Nephron (organoid): ENCODE results near the gene LAT.

Experiments used
- H3K27ac Mint-ChIP-seq, 3 experiments: 2 replicates each; pipeline ENCODE4 v1.8.0; 2020; ENCODE audit warnings: mixed read lengths in 3 of 3, mild to moderate bottlenecking in 2 of 3, moderate library complexity in 1 of 3
- H3K27me3 Mint-ChIP-seq: 2 replicates; pipeline ENCODE4 v1.8.0; 2021; ENCODE audit warnings: low read depth, mild to moderate bottlenecking, moderate library complexity, mixed read lengths
- H3K36me3 Mint-ChIP-seq: 2 replicates; pipeline ENCODE4 v1.8.0; 2020; ENCODE audit warnings: low read depth, mixed read lengths
- H3K4me1 Mint-ChIP-seq: 2 replicates; pipeline ENCODE4 v1.8.0; 2020; ENCODE audit warnings: mixed read lengths
- H3K4me3 Mint-ChIP-seq, 3 experiments: 2 replicates each; pipeline ENCODE4 v1.8.0; 2020; ENCODE audit warnings: mild to moderate bottlenecking in 3 of 3, mixed read lengths in 3 of 3, moderate library complexity in 2 of 3
- H3K9me3 Mint-ChIP-seq: 2 replicates; pipeline ENCODE4 v1.8.0; 2020; ENCODE audit warnings: mixed read lengths
- TF ChIP-seq, protein P1 (sequence below), 3 experiments: fragments of 200-600 bp; sonication (generic); IDR thresholded peaks; one replicate each; pipeline ENCODE4 v1.5.0; 2021; ENCODE audit warnings: antibody characterized with exemption in 3 of 3; ENCODE audit not compliant: unreplicated experiment in 3 of 3

The LAT gene

DNA sequence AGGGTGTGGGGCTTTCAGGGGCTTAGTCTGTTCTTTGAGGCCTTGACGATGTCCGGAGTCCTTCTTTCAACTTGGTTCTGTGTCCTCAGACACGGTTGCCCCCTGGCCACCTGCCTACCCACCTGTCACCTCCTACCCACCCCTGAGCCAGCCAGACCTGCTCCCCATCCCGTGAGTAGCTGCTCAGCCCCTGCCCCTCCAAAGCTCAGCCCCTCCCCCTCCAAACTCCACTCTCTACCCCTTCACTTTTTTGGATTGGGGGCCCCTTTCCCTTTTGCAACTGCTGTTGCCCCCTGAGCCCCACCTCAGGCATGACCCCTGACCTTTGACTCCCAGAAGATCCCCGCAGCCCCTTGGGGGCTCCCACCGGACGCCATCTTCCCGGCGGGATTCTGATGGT, 1.2 kb downstream of the LAT start:
- H3K27me3 Mint-ChIP-seq: no peaks in the 10 kb centered on the region
- no peaks in the 10 kb centered on the region for H3K4me1 Mint-ChIP-seq
- TF ChIP-seq, protein P1, sequence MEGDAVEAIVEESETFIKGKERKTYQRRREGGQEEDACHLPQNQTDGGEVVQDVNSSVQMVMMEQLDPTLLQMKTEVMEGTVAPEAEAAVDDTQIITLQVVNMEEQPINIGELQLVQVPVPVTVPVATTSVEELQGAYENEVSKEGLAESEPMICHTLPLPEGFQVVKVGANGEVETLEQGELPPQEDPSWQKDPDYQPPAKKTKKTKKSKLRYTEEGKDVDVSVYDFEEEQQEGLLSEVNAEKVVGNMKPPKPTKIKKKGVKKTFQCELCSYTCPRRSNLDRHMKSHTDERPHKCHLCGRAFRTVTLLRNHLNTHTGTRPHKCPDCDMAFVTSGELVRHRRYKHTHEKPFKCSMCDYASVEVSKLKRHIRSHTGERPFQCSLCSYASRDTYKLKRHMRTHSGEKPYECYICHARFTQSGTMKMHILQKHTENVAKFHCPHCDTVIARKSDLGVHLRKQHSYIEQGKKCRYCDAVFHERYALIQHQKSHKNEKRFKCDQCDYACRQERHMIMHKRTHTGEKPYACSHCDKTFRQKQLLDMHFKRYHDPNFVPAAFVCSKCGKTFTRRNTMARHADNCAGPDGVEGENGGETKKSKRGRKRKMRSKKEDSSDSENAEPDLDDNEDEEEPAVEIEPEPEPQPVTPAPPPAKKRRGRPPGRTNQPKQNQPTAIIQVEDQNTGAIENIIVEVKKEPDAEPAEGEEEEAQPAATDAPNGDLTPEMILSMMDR (IDR thresholded peaks at IDR 0.05; ENCODE audit: unreplicated experiment in 3 of 3): no peak
- peaks cover 5% of the 10 kb centered on the region for H3K9me3 Mint-ChIP-seq
- H3K27ac Mint-ChIP-seq: no peak overlapping the region
- no peak overlapping the region for H3K4me3 Mint-ChIP-seq
- peaks cover 59% of the 10 kb centered on the region for H3K36me3 Mint-ChIP-seq

DNA sequence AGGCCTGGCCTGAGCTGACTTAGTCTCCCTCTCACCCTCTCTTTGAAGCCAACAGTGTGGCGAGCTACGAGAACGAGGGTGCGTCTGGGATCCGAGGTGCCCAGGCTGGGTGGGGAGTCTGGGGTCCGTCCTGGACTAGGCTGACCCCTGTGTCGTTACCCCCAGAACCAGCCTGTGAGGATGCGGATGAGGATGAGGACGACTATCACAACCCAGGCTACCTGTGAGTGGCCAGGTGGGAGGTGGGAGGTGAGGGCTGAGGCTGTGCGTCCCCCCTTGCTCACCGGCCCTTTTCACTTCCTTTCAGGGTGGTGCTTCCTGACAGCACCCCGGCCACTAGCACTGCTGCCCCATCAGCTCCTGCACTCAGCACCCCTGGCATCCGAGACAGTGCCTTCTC, 1.6 kb downstream of the LAT start:
- Mint-ChIP-seq H3K36me3 (peaks cover 58% of the 10 kb centered on the region), H3K9me3 (peaks cover 5% of the 10 kb centered on the region), H3K4me3 (no peak overlapping the region), H3K27ac (no peak overlapping the region), H3K27me3 (no peaks in the 10 kb centered on the region), H3K4me1 (no peaks in the 10 kb centered on the region)
- TF ChIP-seq, protein P1 (IDR thresholded peaks at IDR 0.05; ENCODE audit: unreplicated experiment in 3 of 3): no peak

DNA sequence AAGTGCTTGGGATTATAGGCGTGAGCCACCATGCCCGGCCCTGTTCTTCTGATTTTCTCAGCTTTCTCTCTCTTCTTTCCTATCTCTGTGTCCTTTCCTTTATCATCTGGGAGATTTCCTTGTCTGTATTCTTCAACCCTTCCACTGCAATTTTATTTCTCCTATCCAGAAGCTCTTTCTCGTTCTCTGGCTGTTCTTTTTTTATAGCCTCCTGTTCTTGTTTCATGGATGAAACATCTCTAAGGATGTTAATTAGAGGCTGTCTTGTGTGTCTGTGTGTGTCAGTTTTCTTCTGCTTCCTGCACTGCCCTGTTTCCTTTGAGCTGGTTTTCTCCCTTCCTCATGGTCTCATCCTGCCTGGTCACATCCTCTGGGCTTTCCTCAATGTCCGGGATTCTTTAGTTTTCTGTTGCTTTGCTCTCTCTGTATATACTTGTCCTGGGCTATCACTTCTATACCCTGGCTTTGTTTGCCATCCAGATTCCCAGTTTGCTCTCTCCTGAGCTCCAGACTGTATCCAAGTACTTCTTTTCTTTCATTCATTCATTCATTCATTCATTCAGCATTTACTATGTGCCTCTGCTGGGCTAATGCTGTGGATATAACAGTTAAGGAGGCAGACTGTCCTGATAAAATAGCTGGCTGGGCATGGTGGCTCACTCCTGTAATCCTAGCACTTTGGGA, 2.5 kb downstream of the LAT start:
- Mint-ChIP-seq H3K9me3 (peaks cover 5% of the 10 kb centered on the region), H3K4me3 (no peak overlapping the region), H3K36me3 (peaks cover 51% of the 10 kb centered on the region), H3K27ac (no peak overlapping the region), H3K27me3 (no peaks in the 10 kb centered on the region), H3K4me1 (no peaks in the 10 kb centered on the region)
- TF ChIP-seq, protein P1 (IDR thresholded peaks at IDR 0.05; ENCODE audit: unreplicated experiment in 3 of 3): no peak

DNA sequence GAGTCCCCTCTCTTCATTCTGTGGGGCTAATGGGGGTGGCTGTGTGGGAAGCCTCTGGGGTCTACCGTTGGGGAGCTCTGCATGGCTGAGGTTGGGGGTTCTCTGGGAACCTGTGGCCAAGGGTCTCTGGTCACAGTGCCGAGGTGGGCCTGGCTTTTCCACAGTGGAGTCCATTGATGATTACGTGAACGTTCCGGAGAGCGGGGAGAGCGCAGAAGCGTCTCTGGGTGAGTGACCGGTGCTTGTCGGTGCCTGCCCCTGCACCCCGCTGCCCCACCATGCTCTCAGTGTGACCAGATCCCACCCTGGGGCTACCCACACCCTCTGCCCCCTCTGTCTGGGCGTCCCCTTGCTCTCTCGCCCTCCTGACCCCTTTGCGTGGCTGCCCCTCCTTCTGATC, 4.5 kb downstream of the LAT start:
- peaks cover 5% of the 10 kb centered on the region for H3K9me3 Mint-ChIP-seq
- H3K36me3 Mint-ChIP-seq: peaks cover 33% of the 10 kb centered on the region
- H3K27me3 Mint-ChIP-seq: no peaks in the 10 kb centered on the region
- TF ChIP-seq, protein P1 (IDR thresholded peaks at IDR 0.05; ENCODE audit: unreplicated experiment in 3 of 3): no peak
- no peak overlapping the region for H3K27ac Mint-ChIP-seq
- no peak overlapping the region for H3K4me3 Mint-ChIP-seq
- H3K4me1 Mint-ChIP-seq: no peaks in the 10 kb centered on the region

DNA sequence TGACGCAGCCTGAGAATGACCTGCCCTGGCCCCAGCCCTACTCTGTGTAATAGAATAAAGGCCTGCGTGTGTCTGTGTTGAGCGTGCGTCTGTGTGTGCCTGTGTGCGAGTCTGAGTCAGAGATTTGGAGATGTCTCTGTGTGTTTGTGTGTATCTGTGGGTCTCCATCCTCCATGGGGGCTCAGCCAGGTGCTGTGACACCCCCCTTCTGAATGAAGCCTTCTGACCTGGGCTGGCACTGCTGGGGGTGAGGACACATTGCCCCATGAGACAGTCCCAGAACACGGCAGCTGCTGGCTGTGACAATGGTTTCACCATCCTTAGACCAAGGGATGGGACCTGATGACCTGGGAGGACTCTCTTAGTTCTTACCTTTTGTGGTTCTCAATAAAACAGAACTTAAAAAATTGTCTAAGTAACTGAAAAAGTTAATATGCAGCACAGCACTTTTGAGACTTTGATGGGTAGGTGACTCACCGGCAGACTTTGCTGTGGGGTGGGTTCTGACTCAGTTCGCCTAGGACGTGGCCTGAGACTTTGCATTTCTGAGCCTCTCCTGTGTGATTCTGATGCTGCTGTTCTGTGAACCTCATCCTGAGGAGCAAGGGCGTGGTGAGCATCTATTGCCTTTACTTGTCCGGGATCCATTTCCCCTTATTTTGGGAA, 5.7 kb downstream of the LAT start:
- Mint-ChIP-seq H3K9me3 (peaks cover 5% of the 10 kb centered on the region), H3K27ac (no peak overlapping the region), H3K27me3 (no peaks in the 10 kb centered on the region), H3K36me3 (peaks cover 33% of the 10 kb centered on the region), H3K4me3 (no peak overlapping the region), H3K4me1 (no peaks in the 10 kb centered on the region)
- TF ChIP-seq, protein P1 (IDR thresholded peaks at IDR 0.05; ENCODE audit: unreplicated experiment in 3 of 3): no peak

DNA sequence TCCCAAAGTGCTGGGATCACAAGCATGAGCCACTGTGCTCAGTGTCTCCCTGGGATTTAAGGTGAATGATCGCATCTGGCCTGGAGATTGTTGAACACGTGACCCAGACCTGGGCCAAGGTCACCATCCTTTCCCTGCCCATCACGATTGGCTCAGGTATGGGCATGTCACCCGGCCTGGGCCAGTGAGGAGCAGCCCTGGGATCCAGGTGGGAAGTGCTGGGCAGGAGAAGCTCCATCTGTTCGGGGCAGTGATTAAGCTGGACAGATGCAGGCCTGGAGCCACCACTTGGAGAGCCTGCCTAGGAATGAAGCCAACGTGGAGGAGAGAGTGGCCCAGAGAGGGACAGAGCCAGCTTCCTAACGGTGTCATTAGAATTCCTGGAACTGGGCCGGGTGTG, 6.8 kb downstream of the LAT start:
- Mint-ChIP-seq H3K4me3 (no peak overlapping the region), H3K27ac (no peak overlapping the region), H3K36me3 (peaks cover 24% of the 10 kb centered on the region), H3K9me3 (peaks cover 5% of the 10 kb centered on the region), H3K27me3 (peaks cover 2% of the 10 kb centered on the region), H3K4me1 (no peaks in the 10 kb centered on the region)
- TF ChIP-seq, protein P1 (IDR thresholded peaks at IDR 0.05; ENCODE audit: unreplicated experiment in 3 of 3): no peak
